ENCODE measurements around the gene POLE4. TPM values are rescaled to one million over a fixed set of nuclear protein-coding genes. Genes with fewer than 3 reads are reported as not detected.
A peak's percentile ranks its signal among the peaks of the same experiment; 100 is the strongest.

The POLE4 gene
- total RNA-seq, 1 experiment from 2014 or later: 53.9 TPM

DNA sequence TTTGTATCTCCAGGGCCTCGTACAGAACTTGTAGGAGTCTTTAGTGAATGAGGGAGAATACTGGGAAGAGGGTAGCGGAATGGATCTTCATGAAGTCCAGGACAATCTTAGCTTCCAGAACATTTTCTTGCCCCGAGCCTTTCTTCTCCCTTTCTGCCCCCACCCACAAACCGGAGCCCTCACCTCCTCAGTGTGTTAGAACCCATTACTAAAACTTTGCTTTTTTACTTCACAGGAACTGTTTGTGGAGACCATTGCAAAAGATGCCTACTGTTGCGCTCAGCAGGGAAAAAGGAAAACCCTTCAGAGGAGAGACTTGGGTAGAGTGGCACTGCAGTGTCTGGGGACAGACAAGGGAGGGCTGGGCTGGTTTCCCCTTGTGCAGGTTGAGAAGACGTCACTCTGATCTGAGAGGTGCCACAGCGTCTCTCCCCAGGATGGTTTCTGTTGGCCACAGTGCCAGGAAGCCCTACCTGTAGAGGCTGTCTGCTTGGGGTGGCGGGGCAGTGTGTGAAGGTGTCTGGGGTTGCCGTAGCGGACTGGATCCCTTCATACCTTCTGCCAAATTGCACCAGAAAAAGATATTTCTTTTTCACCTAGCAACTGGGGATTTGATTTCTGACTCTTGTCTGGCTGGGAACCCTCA, 786 bp downstream of the POLE4 start:
- DNase-seq: no peak
- H3K9me3 ChIP-seq: no peaks in the 10 kb centered on the region; the same call in 1 of the 2 replicates
- peak overlapping the region; percentile 71 for H3K4me3 ChIP-seq
- H3K27me3 ChIP-seq: no peaks in the 10 kb centered on the region
- H3K36me3 ChIP-seq: peaks cover 30% of the 10 kb centered on the region

DNA sequence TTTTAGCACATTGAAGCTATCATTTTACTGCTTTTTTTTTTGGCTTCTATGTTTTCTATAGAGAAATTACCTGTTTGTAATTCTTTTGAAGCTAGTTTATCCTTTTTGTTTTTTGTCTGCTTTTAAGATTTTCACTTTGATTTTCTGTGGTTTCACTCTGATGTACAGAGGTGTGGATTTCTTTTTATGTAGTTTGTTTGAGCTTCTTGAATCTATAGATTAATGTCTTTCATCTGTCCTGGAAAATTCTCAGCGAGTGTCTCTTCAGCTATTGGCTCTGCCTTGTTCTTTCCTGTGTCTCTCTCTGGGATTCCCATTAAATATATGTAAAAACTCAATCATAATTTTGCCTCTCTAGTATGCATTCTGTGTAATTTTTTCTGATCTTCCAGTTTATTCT, 8.4 kb downstream of the POLE4 start:
- no peak for DNase-seq
- Histone ChIP-seq H3K27me3 (no peaks in the 10 kb centered on the region), H3K9me3 (peaks cover 11% of the 10 kb centered on the region)

DNA sequence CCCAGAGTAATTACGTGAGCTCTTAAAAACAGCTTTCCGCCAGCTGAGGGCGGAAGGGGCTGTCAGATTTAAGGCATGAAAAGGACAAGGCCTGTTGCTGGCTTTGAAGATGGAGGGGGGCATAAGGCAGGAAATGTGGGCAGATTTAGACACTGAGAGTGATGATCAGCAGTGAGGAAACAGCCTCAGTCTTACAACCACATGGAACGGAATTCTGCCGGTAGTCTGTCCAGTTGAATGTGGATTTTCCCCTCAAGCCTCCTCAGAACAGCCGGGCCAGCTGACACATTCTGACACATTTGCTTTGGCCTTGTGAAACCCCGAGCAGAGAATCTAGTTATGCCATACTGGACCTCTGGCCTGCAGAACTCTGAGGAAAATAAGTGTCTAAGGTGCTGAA, 16.6 kb downstream of the POLE4 start:
- H3K9me3 ChIP-seq: no peaks in the 10 kb centered on the region
- no peak overlapping the region for H3K4me3 ChIP-seq
- peaks cover 2% of the 10 kb centered on the region for H3K36me3 ChIP-seq
- DNase-seq: no peak
- H3K27me3 ChIP-seq: no peaks in the 10 kb centered on the region

More for the DNA sequence above, 8.4 kb downstream of the POLE4 start:
- Histone ChIP-seq H3K4me3 (no peak overlapping the region), H3K36me3 (peaks cover 54% of the 10 kb centered on the region)

DNA sequence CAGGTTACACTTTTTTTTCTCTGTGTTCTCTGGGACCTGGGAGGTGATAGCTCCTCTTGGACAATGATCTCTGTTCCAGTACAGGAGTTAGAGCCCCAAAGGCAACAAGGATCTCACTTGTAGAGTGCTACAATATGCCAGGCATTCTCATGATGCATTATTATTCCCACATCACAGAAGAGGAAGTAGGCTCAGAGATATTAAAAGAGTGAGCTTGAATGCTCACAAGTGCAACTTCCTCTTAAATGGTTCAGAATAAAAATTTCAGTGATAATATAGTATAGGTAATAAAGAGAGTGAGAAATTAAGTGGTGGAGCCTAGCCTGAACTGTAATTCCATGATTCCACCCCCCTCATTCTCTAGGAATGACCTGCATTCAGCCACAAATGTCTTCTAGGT, 21.4 kb downstream of the POLE4 start:
- Histone ChIP-seq H3K36me3 (no peaks in the 10 kb centered on the region; the same call in 1 of the 2 replicates), H3K4me3 (no peak overlapping the region), H3K27me3 (no peaks in the 10 kb centered on the region), H3K9me3 (no peaks in the 10 kb centered on the region)
- no peak for DNase-seq

DNA sequence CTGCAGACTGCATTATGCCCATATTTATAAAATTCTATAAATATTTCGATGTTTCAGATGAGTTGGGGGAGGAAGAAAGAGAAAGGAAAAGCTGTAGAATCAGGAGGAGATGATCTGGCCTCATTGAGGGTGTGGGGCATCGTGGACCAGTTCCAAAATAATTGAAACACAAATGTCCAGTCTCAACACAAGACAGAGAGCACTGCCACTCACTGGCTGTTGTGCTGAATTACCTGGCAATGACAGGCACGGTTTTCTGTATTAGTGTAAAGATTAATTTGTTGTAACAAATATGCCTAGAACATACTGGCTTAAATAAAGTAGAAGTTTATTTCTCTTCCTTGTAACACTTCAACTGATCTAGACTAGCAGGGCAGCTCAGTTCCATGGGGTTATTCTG, 24.1 kb downstream of the POLE4 start:
- H3K9me3 ChIP-seq: no peaks in the 10 kb centered on the region
- no peak overlapping the region for H3K4me3 ChIP-seq
- no peaks in the 10 kb centered on the region for H3K27me3 ChIP-seq
- no peak for DNase-seq
- peaks cover 2% of the 10 kb centered on the region; the same call in 1 of the 2 replicates for H3K36me3 ChIP-seq

DNA sequence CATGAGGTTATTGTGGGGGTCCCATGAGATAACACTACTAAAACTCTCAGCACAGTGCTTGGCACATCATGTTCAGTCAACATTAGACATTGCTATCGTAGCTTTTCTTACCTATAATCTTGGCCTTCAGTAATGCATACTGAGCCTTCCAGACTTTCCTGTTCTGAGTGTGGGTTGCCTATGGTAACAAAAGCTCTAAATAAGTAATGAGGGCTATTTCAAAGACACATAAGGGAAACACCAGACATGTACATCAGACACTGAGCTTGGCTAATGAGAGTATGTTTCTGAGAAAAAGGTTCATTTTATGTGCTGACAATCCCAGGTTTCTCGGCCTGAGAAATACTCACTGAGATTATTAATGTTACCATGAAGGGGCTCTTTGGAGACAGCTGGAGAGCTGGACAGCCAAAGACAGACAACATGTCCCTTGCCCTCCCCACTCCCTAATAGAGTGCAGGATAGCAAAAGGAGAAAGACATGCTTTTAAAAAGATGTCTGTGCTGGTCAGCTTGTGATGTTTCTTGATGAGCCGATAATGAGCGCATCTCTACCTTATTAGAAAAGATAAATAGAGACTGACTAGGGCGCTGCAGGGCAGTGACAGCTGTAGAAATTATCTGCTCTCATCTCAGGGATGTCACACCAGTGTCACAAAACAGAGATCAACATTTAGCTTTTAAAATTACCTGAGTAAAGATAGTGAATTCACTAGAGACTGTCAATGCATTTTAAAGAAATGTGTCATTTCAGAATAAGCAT, 25.4 kb downstream of the POLE4 start:
- Histone ChIP-seq H3K4me3 (no peak overlapping the region), H3K9me3 (no peaks in the 10 kb centered on the region), H3K36me3 (0 out of 2 replicates have a peak, but pooled peaks cover 2% of the 10 kb centered on the region), H3K27me3 (no peaks in the 10 kb centered on the region)
- DNase-seq: no peak

DNA sequence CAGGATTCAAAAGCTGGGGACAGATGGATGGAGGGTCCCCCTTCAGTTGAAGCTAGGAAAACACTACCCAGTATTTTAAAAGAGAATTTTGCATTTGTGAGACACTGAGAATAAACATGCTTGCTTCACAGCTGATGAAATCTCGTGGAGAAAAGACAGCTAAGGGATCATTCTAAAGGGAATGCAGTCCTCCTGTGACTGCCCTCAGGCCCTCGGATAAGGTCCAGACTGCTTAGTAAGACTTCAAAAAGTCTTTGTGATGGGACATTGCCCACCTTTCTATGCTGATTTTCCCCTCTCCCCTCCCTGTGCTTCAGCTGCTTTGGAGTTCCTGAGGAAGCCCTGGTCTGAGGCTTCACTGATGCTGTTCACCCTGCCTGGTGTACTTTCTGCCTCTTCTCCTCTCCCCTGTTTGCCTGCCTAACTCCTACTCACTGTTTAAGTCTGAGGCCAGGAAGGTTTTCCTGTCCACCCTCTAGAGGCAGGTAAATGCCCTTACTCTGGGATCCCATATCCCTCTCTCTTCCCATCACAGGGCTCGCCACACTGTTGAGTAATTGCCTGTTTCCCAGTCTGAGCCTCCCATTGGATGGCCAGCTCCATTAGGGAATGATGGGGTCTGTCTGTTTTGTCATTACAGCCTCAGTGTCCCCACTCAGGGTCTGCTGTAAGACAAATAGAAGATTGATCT, 26.6 kb downstream of the POLE4 start:
- Histone ChIP-seq H3K36me3 (0 out of 2 replicates have a peak, but pooled peaks cover 2% of the 10 kb centered on the region), H3K27me3 (no peaks in the 10 kb centered on the region), H3K9me3 (no peaks in the 10 kb centered on the region), H3K4me3 (no peak overlapping the region)
- no peak for DNase-seq

DNA sequence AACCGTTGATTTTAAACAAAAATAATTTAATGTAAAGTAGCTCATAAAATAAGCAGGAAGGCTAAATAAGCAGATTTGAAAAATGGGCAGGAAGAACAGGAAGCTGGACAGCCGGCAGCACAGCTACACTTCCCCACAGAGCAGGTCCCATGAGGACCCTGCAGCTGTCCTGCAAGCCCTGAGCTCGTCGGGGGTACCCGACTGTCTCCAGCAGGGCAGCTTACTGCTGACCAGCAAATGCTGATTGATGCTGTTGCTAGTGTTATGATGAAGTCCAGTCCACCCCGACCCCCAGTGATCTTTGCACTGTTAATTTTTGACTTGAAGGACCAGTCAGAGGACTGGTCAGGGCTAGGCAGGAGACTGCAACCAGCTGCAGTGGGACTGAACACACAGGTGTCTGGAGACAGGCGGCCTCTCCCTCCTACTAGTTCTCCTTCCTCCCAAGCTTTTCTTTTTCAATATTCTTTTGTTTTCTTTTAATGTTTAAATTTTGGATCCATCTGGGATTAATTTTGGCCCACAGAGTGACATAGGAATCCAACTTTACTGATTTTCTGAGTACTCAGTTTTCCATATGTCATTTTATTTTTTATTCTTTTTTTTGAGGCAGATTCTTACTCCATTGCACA, 27.7 kb downstream of the POLE4 start:
- Histone ChIP-seq H3K27me3 (no peaks in the 10 kb centered on the region), H3K36me3 (0 out of 2 replicates have a peak, but pooled peaks cover 2% of the 10 kb centered on the region), H3K4me3 (no peak overlapping the region), H3K9me3 (no peaks in the 10 kb centered on the region)
- DNase-seq: no peak

DNA sequence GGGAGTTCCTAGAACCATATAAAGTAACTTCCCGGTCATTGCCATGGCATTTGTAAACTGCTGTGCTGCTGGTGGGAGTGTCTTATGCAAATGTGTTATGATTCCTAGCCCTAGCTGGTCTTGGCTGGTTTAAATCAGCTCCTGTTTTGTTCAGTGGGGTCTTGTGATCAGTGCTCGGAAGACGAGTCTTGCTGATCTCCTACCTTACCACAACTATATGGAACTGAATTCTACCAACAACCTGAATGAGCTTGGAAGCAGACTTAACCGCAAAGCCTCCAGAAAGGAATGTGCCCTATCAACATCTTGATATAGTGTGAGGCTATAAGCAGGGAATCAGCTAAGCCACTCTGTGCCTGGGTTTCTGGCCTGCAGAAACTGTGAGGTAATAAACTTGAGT, 33.5 kb downstream of the POLE4 start:
- Histone ChIP-seq H3K4me3 (no peak overlapping the region), H3K36me3 (0 out of 2 replicates have a peak, but pooled peaks cover 2% of the 10 kb centered on the region), H3K9me3 (no peaks in the 10 kb centered on the region), H3K27me3 (no peaks in the 10 kb centered on the region)
- DNase-seq: no peak

DNA sequence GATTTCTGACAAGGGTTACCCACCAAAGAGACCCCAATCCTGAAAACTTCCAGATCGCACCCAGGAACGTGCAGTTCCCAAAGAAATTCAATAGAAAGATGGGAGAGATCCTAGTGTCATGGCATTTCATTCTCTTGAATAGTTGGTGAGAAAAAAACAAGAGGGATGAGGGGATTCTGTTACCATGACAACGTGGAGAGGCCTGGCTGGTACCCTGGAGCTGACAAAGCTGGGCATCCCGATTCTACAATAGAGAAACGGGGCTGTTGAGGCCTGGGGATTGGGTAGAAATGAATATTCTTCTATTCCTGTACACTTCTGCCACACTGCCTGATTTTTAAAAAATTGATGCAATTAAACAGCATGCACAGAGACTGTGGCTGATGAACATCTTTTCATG, 41.0 kb downstream of the POLE4 start:
- no peak overlapping the region for H3K4me3 ChIP-seq
- H3K36me3 ChIP-seq: no peaks in the 10 kb centered on the region
- DNase-seq: no peak
- H3K9me3 ChIP-seq: no peaks in the 10 kb centered on the region
- no peaks in the 10 kb centered on the region for H3K27me3 ChIP-seq

DNA sequence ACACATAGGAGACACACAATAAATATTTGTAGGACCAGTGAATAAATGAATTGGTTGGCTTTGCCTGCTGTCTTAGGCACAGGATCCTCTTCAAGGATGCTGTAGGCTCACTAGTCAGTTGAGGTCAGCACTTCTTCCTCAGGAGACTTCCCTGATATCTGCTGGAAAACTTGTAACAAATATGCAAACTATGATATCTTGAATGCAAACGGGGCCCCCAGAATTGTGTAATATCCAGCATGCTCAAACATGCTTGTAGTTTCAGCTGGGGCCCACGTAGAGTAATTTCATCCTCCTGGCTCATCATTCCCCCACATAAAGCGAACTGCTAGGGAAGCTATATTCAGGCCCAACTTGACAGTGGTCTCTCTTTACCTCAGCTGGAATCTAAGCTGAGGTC, 43.6 kb downstream of the POLE4 start:
- no peak overlapping the region for H3K4me3 ChIP-seq
- DNase-seq: no peak
- no peaks in the 10 kb centered on the region for H3K9me3 ChIP-seq
- no peaks in the 10 kb centered on the region for H3K27me3 ChIP-seq
- no peaks in the 10 kb centered on the region for H3K36me3 ChIP-seq

DNA sequence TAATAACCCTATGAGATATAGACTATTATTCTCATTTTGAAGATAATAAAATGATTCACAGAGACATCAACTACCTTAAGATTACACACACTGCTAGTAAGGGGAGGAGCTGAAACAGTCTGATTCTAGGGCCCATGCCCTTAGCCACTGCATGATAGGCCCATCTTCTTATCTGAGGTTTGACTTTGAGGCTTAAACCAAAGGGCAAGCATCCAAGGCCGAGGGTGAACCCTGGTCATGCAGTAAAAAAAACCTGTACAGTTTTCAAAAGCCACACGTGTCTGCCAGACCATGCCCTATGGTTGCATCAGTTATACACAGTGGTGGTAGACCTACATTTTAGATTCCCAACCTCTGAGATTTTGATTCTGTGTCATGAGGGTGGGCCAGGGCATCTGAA, 44.8 kb downstream of the POLE4 start:
- Histone ChIP-seq H3K27me3 (no peaks in the 10 kb centered on the region), H3K4me3 (no peak overlapping the region), H3K9me3 (no peaks in the 10 kb centered on the region), H3K36me3 (no peaks in the 10 kb centered on the region)
- no peak for DNase-seq

DNA sequence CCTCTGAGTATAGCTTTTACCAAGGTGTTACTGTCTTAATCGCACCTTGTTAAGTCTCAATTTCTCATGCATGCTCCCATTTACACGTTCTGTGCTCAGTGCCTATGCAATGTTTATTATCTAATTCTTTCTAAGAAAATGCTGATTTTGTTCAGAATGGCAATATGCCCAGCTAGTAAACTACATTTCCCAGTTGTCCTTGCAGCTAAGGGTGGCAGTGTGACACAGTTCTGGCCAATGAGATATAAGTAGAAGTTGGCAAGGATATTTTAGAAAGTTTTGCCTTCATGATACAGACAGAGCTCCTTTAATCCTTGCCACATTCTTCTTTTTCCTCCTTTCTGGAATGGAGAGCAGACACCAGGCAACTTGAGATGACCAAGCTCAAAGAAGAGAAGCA, 45.3 kb downstream of the POLE4 start:
- H3K36me3 ChIP-seq: no peaks in the 10 kb centered on the region
- no peaks in the 10 kb centered on the region for H3K9me3 ChIP-seq
- no peak for DNase-seq
- no peak overlapping the region for H3K4me3 ChIP-seq
- H3K27me3 ChIP-seq: no peaks in the 10 kb centered on the region

DNA sequence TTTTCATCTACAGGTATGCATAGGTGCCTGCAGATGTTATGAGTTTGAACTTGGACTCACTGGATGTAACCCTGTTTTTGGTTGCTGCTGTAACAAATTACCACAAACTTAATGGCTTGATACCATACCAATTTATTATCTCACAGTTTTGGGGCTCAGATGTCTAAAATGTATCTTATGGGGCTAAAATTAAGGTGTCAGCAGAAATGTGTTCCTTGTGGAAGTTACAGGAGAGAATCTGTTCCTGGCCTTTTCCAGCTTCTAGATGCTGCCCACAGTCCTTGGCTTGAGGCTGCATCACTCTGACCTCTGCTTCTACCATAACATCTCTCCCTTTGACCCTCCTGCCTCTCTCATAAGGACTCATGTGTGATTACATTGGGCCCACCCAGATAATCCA, 47.6 kb downstream of the POLE4 start:
- Histone ChIP-seq H3K9me3 (no peaks in the 10 kb centered on the region), H3K4me3 (no peak overlapping the region), H3K36me3 (no peaks in the 10 kb centered on the region), H3K27me3 (no peaks in the 10 kb centered on the region)
- no peak for DNase-seq

DNA sequence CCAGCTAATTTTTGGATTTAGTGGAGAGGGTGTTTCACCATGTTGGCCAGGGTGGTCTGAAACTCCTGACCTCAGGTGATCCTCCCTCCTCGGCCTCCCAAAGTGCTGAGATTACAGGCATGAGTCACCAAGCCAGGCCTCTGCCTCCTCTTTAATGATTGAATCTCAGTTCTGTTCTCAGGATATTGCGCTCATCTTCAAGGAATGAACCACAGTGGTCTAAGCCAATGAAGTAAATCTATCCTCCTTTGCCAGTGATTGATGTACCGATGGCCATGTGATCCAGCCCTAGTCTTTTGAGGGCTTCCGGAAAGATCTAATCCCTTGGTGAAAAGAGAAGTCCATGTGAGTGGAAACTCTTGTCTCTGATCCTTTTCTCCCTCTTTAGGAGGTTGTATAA, 48.6 kb downstream of the POLE4 start:
- Histone ChIP-seq H3K36me3 (no peaks in the 10 kb centered on the region), H3K9me3 (no peaks in the 10 kb centered on the region), H3K4me3 (no peak overlapping the region), H3K27me3 (no peaks in the 10 kb centered on the region)
- no peak for DNase-seq

DNA sequence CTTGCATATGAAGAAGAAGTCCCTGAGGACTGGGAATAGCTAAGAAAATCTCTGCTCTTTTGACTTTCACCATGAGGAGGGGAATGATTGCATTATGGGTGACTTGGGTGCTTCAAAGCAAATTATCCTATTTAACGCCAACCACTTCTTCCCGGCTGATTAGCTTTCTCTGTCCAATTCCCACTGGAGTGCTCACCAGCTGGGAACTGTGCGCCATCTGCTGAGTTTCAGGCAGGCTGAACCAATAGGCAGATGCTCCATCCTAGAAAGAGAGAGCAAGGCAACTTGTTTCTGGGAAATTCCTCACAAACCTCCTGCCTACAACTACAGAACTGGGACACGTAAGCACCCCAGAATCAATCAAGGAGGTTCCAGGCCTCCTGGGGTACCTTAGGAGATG, 49.4 kb downstream of the POLE4 start:
- Histone ChIP-seq H3K4me3 (no peak overlapping the region), H3K27me3 (no peaks in the 10 kb centered on the region)

DNA sequence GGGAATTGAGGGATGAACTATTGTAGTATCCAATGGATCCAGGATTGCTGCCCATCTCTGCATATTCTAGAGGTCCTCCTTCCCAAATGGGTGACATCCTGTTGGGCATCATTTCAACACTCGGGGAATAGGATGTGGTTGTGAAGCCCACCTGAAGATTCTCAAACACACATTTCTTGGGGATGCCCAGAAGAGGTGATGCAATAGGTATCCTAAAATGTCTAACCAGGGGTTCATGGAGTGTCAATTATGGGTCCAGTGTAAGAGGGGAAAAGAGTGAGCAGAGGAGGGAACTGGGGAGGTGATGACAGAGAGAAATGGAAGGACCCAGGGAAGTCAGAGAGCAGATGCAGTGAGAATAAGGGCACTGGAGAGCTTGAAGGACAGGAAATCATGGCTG, 52.1 kb downstream of the POLE4 start:
- H3K36me3 ChIP-seq: no peaks in the 10 kb centered on the region
- no peaks in the 10 kb centered on the region for H3K27me3 ChIP-seq
- no peaks in the 10 kb centered on the region for H3K9me3 ChIP-seq
- DNase-seq: no peak
- no peak overlapping the region for H3K4me3 ChIP-seq

More for the DNA sequence above, 49.4 kb downstream of the POLE4 start:
- no peaks in the 10 kb centered on the region for H3K36me3 ChIP-seq
- DNase-seq: no peak
- no peaks in the 10 kb centered on the region for H3K9me3 ChIP-seq

Measured in MG63 (cell line).